ENCODE results near the gene ESYT2.

DNA sequence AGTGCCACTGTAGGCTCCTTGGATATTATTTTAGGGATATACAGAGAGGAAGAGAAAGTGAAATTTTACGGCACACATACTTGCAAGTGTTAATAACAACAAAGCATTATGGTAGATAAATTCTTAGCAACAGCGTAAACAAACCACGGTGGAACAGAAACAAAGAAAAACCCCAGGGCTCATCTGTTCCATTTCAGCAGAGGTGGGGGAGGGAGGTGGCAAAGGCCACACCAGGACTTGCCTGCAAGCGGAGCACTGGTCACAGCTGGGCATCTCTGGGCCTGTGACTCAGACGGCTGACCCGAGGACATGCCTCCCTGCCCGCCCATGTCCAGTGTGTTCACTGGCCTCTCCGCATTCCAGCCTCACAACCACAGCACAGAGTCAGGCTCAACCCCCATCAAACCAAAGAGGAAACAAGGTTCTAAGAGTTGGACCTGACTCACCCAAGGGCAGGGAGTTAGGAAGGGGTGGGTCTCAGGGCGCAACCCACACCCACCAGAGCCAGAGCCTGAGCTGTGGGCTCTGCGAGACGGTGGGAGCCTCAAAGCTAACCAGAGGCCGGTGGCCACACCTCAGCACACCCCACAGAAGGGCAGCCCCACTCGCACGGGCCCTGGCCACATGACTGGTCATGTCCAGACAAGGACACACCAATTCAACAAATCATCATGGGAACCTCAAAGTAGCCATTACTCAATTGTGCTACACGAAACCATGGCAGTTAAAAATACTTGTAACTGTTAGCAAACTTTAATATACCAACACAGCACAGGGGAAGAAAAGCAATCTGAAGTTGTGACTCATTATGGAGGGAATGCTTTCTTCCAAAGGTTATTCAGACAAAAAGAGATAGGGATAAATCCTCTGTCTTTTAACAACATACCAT, 10.7 kb downstream of the ESYT2 start:
- TF ChIP-seq POLR2AphosphoS5 (IDR thresholded peaks at IDR 0.05; ENCODE audit: low read depth, low read length) (no peak), POLR2A (IDR thresholded peaks at IDR 0.05; ENCODE audit: low read depth, low read length) (no peak)
